ENCODE data around the gene AMFR.

DNA sequence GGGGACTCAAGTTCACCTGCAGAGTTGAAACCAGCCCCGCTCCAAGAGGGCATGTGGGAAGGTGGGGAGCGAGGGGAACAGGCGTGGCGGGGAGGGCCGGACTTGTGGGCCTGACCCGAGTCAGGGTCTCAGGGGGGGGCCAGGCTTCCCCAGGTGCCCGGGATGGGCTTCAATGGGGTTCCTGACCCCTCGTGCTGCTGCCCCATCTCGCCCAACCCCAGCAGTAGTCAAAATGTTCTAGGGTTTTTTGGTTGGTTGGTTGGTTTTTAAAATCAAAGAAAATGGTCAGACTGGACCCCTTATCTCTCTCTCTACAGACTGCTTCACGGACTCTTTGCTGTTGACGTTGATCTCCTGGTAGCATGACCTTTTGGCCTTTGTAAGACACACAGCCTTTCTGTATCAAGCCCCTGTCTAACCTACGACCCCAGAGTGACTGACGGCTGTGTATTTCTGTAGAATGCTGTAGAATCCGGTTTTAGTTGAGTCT, 69.5 kb downstream of the AMFR start:
- TF ChIP-seq, protein P1, sequence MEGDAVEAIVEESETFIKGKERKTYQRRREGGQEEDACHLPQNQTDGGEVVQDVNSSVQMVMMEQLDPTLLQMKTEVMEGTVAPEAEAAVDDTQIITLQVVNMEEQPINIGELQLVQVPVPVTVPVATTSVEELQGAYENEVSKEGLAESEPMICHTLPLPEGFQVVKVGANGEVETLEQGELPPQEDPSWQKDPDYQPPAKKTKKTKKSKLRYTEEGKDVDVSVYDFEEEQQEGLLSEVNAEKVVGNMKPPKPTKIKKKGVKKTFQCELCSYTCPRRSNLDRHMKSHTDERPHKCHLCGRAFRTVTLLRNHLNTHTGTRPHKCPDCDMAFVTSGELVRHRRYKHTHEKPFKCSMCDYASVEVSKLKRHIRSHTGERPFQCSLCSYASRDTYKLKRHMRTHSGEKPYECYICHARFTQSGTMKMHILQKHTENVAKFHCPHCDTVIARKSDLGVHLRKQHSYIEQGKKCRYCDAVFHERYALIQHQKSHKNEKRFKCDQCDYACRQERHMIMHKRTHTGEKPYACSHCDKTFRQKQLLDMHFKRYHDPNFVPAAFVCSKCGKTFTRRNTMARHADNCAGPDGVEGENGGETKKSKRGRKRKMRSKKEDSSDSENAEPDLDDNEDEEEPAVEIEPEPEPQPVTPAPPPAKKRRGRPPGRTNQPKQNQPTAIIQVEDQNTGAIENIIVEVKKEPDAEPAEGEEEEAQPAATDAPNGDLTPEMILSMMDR (IDR thresholded peaks at IDR 0.05): no peak
- TF ChIP-seq POLR2A (IDR thresholded peaks at IDR 0.05): no peak

All from suprapubic skin (tissue), 3 donors.